ENCODE measurements around the gene PARD6B. TPM values are rescaled to one million over a fixed set of nuclear protein-coding genes. Genes with fewer than 3 reads are reported as not detected.

PARD6B gene
- polyA plus RNA-seq, 1 donor from 2014 or later: 5.9 TPM

DNA sequence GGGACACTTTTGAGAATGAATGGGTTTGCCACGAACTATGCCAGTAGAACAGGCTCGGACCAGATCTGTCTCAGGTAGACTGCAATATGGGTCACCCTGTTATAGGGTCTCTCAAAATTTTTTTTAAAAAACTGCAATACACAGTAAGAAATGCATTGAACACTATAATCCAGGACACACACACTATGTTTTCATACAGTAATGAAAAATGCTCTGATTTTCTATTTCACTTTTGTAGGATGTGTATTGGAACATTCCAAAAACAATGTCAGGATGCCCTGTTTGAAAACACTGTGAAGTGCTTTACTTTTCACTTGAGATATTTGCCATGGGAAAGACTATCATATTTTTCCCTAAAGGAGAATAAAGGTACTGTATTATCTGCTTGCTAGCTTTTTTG is 25.1 kb downstream of the PARD6B start:
- no peaks in the 10 kb centered on the region for H3K27me3 ChIP-seq (ENCODE audit: insufficient read depth, low read depth, low read length)
- H4K20me1 ChIP-seq (ENCODE audit: insufficient read depth): no peaks in the 10 kb centered on the region
- no peak overlapping the region for H2AFZ ChIP-seq (ENCODE audit: low read depth, low read length)
- no peak overlapping the region for H3K9ac ChIP-seq (ENCODE audit: low read length)
- TF ChIP-seq EZH2 (IDR thresholded peaks at IDR 0.05; ENCODE audit: borderline replicate concordance, insufficient read depth, low read length, poor library complexity, severe bottlenecking) (no peak), EP300 (conservative IDR thresholded peaks at IDR 0.05; ENCODE audit: poor library complexity, severe bottlenecking) (no peak), POLR2AphosphoS5 (IDR thresholded peaks at IDR 0.05) (no peak), MXI1 (conservative IDR thresholded peaks at IDR 0.05; ENCODE audit: poor library complexity, severe bottlenecking) (no peak), RAD21 (conservative IDR thresholded peaks at IDR 0.05) (no peak), SMC3 (conservative IDR thresholded peaks at IDR 0.05; ENCODE audit: poor library complexity) (no peak), TAF1 (IDR thresholded peaks at IDR 0.05; ENCODE audit: low read depth) (no peak)
- TF ChIP-seq, protein P1, sequence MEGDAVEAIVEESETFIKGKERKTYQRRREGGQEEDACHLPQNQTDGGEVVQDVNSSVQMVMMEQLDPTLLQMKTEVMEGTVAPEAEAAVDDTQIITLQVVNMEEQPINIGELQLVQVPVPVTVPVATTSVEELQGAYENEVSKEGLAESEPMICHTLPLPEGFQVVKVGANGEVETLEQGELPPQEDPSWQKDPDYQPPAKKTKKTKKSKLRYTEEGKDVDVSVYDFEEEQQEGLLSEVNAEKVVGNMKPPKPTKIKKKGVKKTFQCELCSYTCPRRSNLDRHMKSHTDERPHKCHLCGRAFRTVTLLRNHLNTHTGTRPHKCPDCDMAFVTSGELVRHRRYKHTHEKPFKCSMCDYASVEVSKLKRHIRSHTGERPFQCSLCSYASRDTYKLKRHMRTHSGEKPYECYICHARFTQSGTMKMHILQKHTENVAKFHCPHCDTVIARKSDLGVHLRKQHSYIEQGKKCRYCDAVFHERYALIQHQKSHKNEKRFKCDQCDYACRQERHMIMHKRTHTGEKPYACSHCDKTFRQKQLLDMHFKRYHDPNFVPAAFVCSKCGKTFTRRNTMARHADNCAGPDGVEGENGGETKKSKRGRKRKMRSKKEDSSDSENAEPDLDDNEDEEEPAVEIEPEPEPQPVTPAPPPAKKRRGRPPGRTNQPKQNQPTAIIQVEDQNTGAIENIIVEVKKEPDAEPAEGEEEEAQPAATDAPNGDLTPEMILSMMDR (IDR thresholded peaks at IDR 0.05; ENCODE audit: poor library complexity, severe bottlenecking): no peak
- TF ChIP-seq, protein P2, sequence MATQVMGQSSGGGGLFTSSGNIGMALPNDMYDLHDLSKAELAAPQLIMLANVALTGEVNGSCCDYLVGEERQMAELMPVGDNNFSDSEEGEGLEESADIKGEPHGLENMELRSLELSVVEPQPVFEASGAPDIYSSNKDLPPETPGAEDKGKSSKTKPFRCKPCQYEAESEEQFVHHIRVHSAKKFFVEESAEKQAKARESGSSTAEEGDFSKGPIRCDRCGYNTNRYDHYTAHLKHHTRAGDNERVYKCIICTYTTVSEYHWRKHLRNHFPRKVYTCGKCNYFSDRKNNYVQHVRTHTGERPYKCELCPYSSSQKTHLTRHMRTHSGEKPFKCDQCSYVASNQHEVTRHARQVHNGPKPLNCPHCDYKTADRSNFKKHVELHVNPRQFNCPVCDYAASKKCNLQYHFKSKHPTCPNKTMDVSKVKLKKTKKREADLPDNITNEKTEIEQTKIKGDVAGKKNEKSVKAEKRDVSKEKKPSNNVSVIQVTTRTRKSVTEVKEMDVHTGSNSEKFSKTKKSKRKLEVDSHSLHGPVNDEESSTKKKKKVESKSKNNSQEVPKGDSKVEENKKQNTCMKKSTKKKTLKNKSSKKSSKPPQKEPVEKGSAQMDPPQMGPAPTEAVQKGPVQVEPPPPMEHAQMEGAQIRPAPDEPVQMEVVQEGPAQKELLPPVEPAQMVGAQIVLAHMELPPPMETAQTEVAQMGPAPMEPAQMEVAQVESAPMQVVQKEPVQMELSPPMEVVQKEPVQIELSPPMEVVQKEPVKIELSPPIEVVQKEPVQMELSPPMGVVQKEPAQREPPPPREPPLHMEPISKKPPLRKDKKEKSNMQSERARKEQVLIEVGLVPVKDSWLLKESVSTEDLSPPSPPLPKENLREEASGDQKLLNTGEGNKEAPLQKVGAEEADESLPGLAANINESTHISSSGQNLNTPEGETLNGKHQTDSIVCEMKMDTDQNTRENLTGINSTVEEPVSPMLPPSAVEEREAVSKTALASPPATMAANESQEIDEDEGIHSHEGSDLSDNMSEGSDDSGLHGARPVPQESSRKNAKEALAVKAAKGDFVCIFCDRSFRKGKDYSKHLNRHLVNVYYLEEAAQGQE (IDR thresholded peaks at IDR 0.05; ENCODE audit: borderline replicate concordance): no peak
- H3K9me3 ChIP-seq (ENCODE audit: low read length): no peaks in the 10 kb centered on the region
- no peak overlapping the region for H3K27ac ChIP-seq (ENCODE audit: low read length)
- no peaks in the 10 kb centered on the region for H3F3A ChIP-seq (ENCODE audit: insufficient read depth, low read length, poor library complexity, severe bottlenecking)
- no peaks in the 10 kb centered on the region for H3K79me2 ChIP-seq (replicated peaks; ENCODE audit: insufficient read depth, low read length)
- H3K4me2 ChIP-seq (ENCODE audit: low read length): no peak overlapping the region
- H3K36me3 ChIP-seq (ENCODE audit: insufficient read depth, low read length): no peaks in the 10 kb centered on the region
- no peaks in the 10 kb centered on the region for H3K9me2 ChIP-seq (ENCODE audit: insufficient read depth, low read length)
- no peak overlapping the region for H3K4me3 ChIP-seq (ENCODE audit: low read length)

DNA sequence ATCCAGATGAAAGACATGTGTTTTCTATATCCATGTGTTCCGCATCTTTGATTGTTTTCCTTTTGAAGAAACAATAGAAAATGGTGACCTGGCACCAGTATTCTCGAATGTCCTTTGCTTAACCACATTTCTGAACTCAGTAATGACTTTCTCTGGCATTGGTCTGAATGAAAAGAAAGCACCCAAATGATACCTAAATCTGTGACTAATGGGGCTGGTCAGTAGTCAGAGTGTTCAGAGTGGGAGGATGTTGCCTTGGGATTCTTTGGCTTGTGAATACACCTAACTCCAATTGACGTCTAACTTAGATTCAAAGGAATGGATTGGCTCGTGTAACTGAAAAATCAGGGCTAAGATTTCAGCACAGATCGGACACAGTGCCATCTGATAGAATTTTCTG is 27.1 kb downstream of the PARD6B start:
- H3F3A ChIP-seq (ENCODE audit: insufficient read depth, low read length, poor library complexity, severe bottlenecking): no peaks in the 10 kb centered on the region
- no peak overlapping the region for H3K9ac ChIP-seq (ENCODE audit: low read length)
- no peaks in the 10 kb centered on the region for H3K79me2 ChIP-seq (replicated peaks; ENCODE audit: insufficient read depth, low read length)
- no peak overlapping the region for H3K27ac ChIP-seq (ENCODE audit: low read length)
- H3K36me3 ChIP-seq (ENCODE audit: insufficient read depth, low read length): no peaks in the 10 kb centered on the region
- H3K27me3 ChIP-seq (ENCODE audit: insufficient read depth, low read depth, low read length): no peaks in the 10 kb centered on the region
- H3K4me3 ChIP-seq (ENCODE audit: low read length): no peak overlapping the region
- no peak overlapping the region for H2AFZ ChIP-seq (ENCODE audit: low read depth, low read length)
- H3K9me2 ChIP-seq (ENCODE audit: insufficient read depth, low read length): no peaks in the 10 kb centered on the region
- no peaks in the 10 kb centered on the region for H4K20me1 ChIP-seq (ENCODE audit: insufficient read depth)
- H3K4me2 ChIP-seq (ENCODE audit: low read length): no peak overlapping the region
- no peaks in the 10 kb centered on the region for H3K9me3 ChIP-seq (ENCODE audit: low read length)
- TF ChIP-seq, protein P1 (IDR thresholded peaks at IDR 0.05; ENCODE audit: poor library complexity, severe bottlenecking): no peak
- no peak for TF ChIP-seq RAD21 (conservative IDR thresholded peaks at IDR 0.05)
- no peak for TF ChIP-seq EP300 (conservative IDR thresholded peaks at IDR 0.05; ENCODE audit: poor library complexity, severe bottlenecking)
- no peak for TF ChIP-seq TAF1 (IDR thresholded peaks at IDR 0.05; ENCODE audit: low read depth)
- no peak for TF ChIP-seq MXI1 (conservative IDR thresholded peaks at IDR 0.05; ENCODE audit: poor library complexity, severe bottlenecking)
- TF ChIP-seq POLR2AphosphoS5 (IDR thresholded peaks at IDR 0.05): no peak
- TF ChIP-seq, protein P2 (IDR thresholded peaks at IDR 0.05; ENCODE audit: borderline replicate concordance): no peak
- no peak for TF ChIP-seq SMC3 (conservative IDR thresholded peaks at IDR 0.05; ENCODE audit: poor library complexity)
- TF ChIP-seq EZH2 (IDR thresholded peaks at IDR 0.05; ENCODE audit: borderline replicate concordance, insufficient read depth, low read length, poor library complexity, severe bottlenecking): no peak

All from neural cell (in vitro differentiated cells).